GM23338 (cell line): ENCODE data around the gene SNX32. TPM values are rescaled to one million over a fixed set of nuclear protein-coding genes. Genes with fewer than 3 reads are reported as not detected.
A peak's percentile ranks its signal among the peaks of the same experiment; 100 is the strongest.

Experiments used
- ATAC-seq: fragments of 200-7000 bp; cut with Tn5 transposase; 3 replicates; pipeline ENCODE4 v1.9.1; 2020
- DNase-seq: peaks from one replicate; pipeline ENCODE4 v3.0.0-alpha.2; 2015; ENCODE audit warnings: low spot score
- H2AFZ ChIP-seq: fragments of 200-600 bp; sonication (generic); 2 replicates; pipeline ENCODE4 v1.8.0; 2016; ENCODE audit warnings: antibody characterized with exemption, mild to moderate bottlenecking, moderate library complexity
- H3F3A ChIP-seq: fragments of 200-600 bp; sonication (generic); replicated peaks from 2 replicates; pipeline ENCODE4 v1.8.0; 2017; ENCODE audit warnings: antibody characterized with exemption, mixed run types, low read depth
- H3K27ac ChIP-seq: fragments of 200-600 bp; sonication (generic); 2 replicates; pipeline ENCODE4 v1.6.1; 2016; ENCODE audit warnings: low read depth
- H3K27me3 ChIP-seq: fragments of 200-600 bp; sonication (generic); 2 replicates; pipeline ENCODE4 v1.8.0; 2016; ENCODE audit warnings: mild to moderate bottlenecking, mixed run types, moderate library complexity; ENCODE audit not compliant: insufficient read depth
- H3K36me3 ChIP-seq: fragments of 200-600 bp; sonication (generic); 2 replicates; pipeline ENCODE4 v1.8.0; 2016; ENCODE audit warnings: mild to moderate bottlenecking; ENCODE audit not compliant: insufficient read depth
- H3K4me1 ChIP-seq: fragments of 200-600 bp; sonication (generic); 2 replicates; pipeline ENCODE4 v1.8.0; 2016; ENCODE audit warnings: mild to moderate bottlenecking, moderate library complexity; ENCODE audit not compliant: insufficient read depth
- H3K4me2 ChIP-seq: fragments of 200-600 bp; sonication (generic); 2 replicates; pipeline ENCODE4 v1.7.1; 2017; ENCODE audit warnings: mixed run types
- H3K4me3 ChIP-seq: fragments of 200-600 bp; sonication (generic); 2 replicates; pipeline ENCODE4 v1.6.1; 2016; ENCODE audit warnings: mixed run types
- H3K79me2 ChIP-seq: fragments of 200-600 bp; sonication (generic); replicated peaks from 2 replicates; pipeline ENCODE4 v1.8.0; 2017; ENCODE audit warnings: mild to moderate bottlenecking; ENCODE audit not compliant: insufficient read depth
- H3K9me2 ChIP-seq: fragments of 200-600 bp; sonication (generic); 2 replicates; pipeline ENCODE4 v1.8.0; 2017; ENCODE audit not compliant: insufficient read depth
- H4K20me1 ChIP-seq: fragments of 200-600 bp; sonication (generic); replicated peaks from 2 replicates; pipeline ENCODE4 v1.8.0; 2017; ENCODE audit warnings: mild to moderate bottlenecking; ENCODE audit not compliant: insufficient read depth
- H3K27ac Mint-ChIP-seq: 2 replicates; pipeline ENCODE4 v1.8.0; 2020; ENCODE audit warnings: inconsistent platforms, mild to moderate bottlenecking, moderate library complexity, mixed read lengths
- H3K27me3 Mint-ChIP-seq: 3 replicates; pipeline ENCODE4 v1.8.0; 2022; ENCODE audit warnings: low read depth, mild to moderate bottlenecking, moderate library complexity, mixed read lengths, inconsistent platforms; ENCODE audit not compliant: insufficient read depth, poor library complexity
- H3K36me3 Mint-ChIP-seq: 3 replicates; pipeline ENCODE4 v1.8.0; 2021; ENCODE audit warnings: low read depth, mild to moderate bottlenecking, inconsistent platforms, moderate library complexity, mixed read lengths
- H3K4me1 Mint-ChIP-seq: 3 replicates; pipeline ENCODE4 v1.8.0; 2020; ENCODE audit warnings: mild to moderate bottlenecking, inconsistent platforms, mixed read lengths
- H3K4me3 Mint-ChIP-seq: 3 replicates; pipeline ENCODE4 v1.8.0; 2021; ENCODE audit warnings: moderate library complexity, mild to moderate bottlenecking, inconsistent platforms, mixed read lengths
- H3K9me3 Mint-ChIP-seq: 3 replicates; pipeline ENCODE4 v1.8.0; 2020; ENCODE audit warnings: moderate library complexity, mild to moderate bottlenecking, inconsistent platforms, mixed read lengths
- CREB1 ChIP-seq: fragments of 250-450 bp; sonication (Bioruptor Pico); IDR thresholded peaks from 2 replicates; pipeline ENCODE4 v1.5.0; 2020; ENCODE audit warnings: low read depth, mild to moderate bottlenecking, moderate library complexity
- CTCF ChIP-seq, 2 experiments: fragments of 200-600 bp in 1 of 2; sonication (generic) in 1 of 2; conservative IDR thresholded peaks; 2 replicates each; pipeline versions ENCODE4 v1.5.1 to v1.6.1; 2016 to 2017; ENCODE audit warnings: antibody characterized with exemption in 2 of 2, low read depth in 2 of 2, mild to moderate bottlenecking in 2 of 2, moderate library complexity in 1 of 2
- ETS1 ChIP-seq: IDR thresholded peaks from 2 replicates; pipeline ENCODE4 v1.6.1; 2016; ENCODE audit warnings: antibody characterized with exemption
- EZH2 ChIP-seq: fragments of 200-600 bp; sonication (generic); IDR thresholded peaks from one replicate; pipeline ENCODE4 v1.8.0; 2017; ENCODE audit warnings: antibody characterized with exemption, mild to moderate bottlenecking, low read depth; ENCODE audit not compliant: unreplicated experiment
- EZH2phosphoT487 ChIP-seq: fragments of 200-600 bp; sonication (generic); IDR thresholded peaks from one replicate; pipeline ENCODE4 v1.8.1; 2018; ENCODE audit warnings: antibody characterized with exemption; ENCODE audit not compliant: unreplicated experiment
- JUNB ChIP-seq: IDR thresholded peaks from one replicate; pipeline ENCODE4 v1.6.1; 2016; ENCODE audit warnings: antibody characterized with exemption; ENCODE audit not compliant: unreplicated experiment
- NANOG ChIP-seq: IDR thresholded peaks from 2 replicates; pipeline ENCODE4 v1.6.1; 2016; ENCODE audit warnings: antibody characterized with exemption, borderline replicate concordance
- POLR2AphosphoS5 ChIP-seq: IDR thresholded peaks from 2 replicates; pipeline ENCODE4 v1.6.1; 2016; ENCODE audit warnings: antibody characterized with exemption, low read depth
- REST ChIP-seq: IDR thresholded peaks from one replicate; pipeline ENCODE4 v1.6.1; 2018; ENCODE audit warnings: antibody characterized with exemption; ENCODE audit not compliant: unreplicated experiment
- STAT1 ChIP-seq: IDR thresholded peaks from one replicate; pipeline ENCODE4 v1.6.1; 2016; ENCODE audit warnings: antibody characterized with exemption; ENCODE audit not compliant: unreplicated experiment
- ZNF114 ChIP-seq: fragments of 250-450 bp; sonication (Bioruptor Pico); IDR thresholded peaks from 2 replicates; pipeline ENCODE4 v1.5.0; 2020; ENCODE audit warnings: mild to moderate bottlenecking, moderate library complexity
- ZNF331 ChIP-seq: fragments of 250-450 bp; sonication (Bioruptor Pico); IDR thresholded peaks from 2 replicates; pipeline ENCODE4 v1.5.0; 2020; ENCODE audit warnings: low read depth, mild to moderate bottlenecking, moderate library complexity
- ZNF462 ChIP-seq: fragments of 250-450 bp; sonication (Bioruptor Pico); IDR thresholded peaks from 2 replicates; pipeline ENCODE4 v1.5.0; 2020; ENCODE audit warnings: mild to moderate bottlenecking, moderate library complexity
- polyA plus RNA-seq: library from polyadenylated mRNA; unstranded; fragments of >200 nt; fragmentation: Nextera tagmentation; extraction: Ambion mirVana; gene quantifications from 2 replicates; pipeline ENCODE4 v1.2.1, GENCODE V29; 2016
- total RNA-seq: library from RNA; depleted of rRNA; stranded (reverse); fragments of >200 nt; shearing (Covaris generic); gene quantifications from 2 replicates; pipeline ENCODE4 v1.2.3, GENCODE V29; 2014

The SNX32 gene
- total and polyA plus RNA-seq, 2 experiments from 2014 or later = 0.49 to 1.2 TPM

GRCh38 chr11:65861165-65861505, 27.4 kb downstream of the SNX32 start:
- peak overlapping the region; percentile 91 for H3K4me3 Mint-ChIP-seq
- peaks cover 4% of the 10 kb centered on the region; the same call in 2 of the 3 replicates for H3K9me3 Mint-ChIP-seq
- Histone ChIP-seq H3K27me3 (no peaks in the 10 kb centered on the region), H4K20me1 (peaks cover 13% of the 10 kb centered on the region), H2AFZ (peak overlapping the region; percentile 66; the same call in 1 of the 2 replicates), H3K27ac (peak overlapping the region; percentile 96; the same call in 1 of the 2 replicates), H3K79me2 (peaks cover 25% of the 10 kb centered on the region), H3F3A (peaks cover 32% of the 10 kb centered on the region), H3K9me2 (no peaks in the 10 kb centered on the region), H3K4me1 (peaks cover 11% of the 10 kb centered on the region), H3K4me3 (peak overlapping the region; percentile 95), H3K36me3 (peaks cover 4% of the 10 kb centered on the region; the same call in 1 of the 2 replicates), H3K4me2 (peak overlapping the region; percentile 99)
- ATAC-seq = no peak
- peak overlapping the region; percentile 94 for H3K27ac Mint-ChIP-seq
- H3K36me3 Mint-ChIP-seq = peaks cover 47% of the 10 kb centered on the region
- H3K27me3 Mint-ChIP-seq = peaks cover 32% of the 10 kb centered on the region
- no peak for TF ChIP-seq NANOG
- TF ChIP-seq JUNB = no peak
- no peak for TF ChIP-seq ZNF114
- TF ChIP-seq EZH2 = no peak
- TF ChIP-seq REST = no peak
- no peak; the same call in 1 of the 2 replicates for TF ChIP-seq POLR2AphosphoS5
- TF ChIP-seq CREB1 (CRISPR knock-in tag) = no peak
- no peak for TF ChIP-seq EZH2phosphoT487
- TF ChIP-seq ZNF462 = no peak
- TF ChIP-seq STAT1 = no peak
- TF ChIP-seq ZNF331 = no peak
- TF ChIP-seq CTCF (conservative IDR thresholded peaks at IDR 0.05; ENCODE audit: low read depth in 2 of 2) = no peak
- TF ChIP-seq ETS1 = no peak
- peaks cover 19% of the 10 kb centered on the region for H3K4me1 Mint-ChIP-seq
- no peak for DNase-seq
